GM21526 (cell line): ENCODE results near the gene MGST2.
"Not testable (repeated sequence)": the region's sequence is repeated elsewhere in the genome, so short reads cannot be mapped to it uniquely, and the experiment has no call there.

Experiments
- ATAC-seq: cut with Tn5 transposase; IDR thresholded peaks from one replicate; pipeline ENCODE4 v1.9.1; 2021; ENCODE audit warnings: moderate library complexity; ENCODE audit not compliant: unreplicated experiment, low FRiP score

Gene MGST2

DNA sequence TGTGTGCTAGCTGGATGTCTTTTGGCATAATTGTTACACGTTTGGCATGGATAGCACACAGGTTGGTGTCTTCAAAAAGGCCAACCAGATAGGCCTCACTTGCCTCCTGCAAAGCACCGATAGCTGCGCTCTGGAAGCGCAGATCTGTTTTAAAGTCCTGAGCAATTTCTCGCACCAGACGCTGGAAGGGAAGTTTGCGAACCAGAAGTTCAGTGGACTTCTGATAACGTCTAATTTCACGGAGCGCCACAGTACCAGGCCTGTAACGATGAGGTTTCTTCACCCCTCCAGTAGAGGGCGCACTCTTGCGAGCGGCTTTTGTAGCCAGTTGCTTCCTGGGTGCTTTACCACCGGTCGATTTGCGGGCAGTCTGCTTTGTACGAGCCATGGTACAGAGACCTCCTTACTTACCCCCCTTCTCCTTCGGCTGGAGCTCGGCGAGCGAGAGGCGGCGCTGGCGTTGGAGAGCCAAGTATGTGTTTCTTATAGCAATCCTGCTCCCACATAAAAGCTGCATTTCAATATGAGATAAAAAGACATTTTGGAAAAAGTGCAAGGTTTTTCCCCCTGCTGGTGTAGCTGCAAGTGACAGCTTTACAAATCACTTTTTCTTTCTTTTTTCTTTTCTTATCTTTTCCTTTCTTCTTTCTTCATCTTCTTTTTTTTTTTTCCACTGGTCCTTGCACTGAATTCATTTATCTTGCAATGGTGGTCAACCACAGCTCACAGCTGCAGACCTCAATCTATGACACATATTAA, 32.7 kb downstream of the MGST2 start:
- not testable (repeated sequence) for ATAC-seq

DNA sequence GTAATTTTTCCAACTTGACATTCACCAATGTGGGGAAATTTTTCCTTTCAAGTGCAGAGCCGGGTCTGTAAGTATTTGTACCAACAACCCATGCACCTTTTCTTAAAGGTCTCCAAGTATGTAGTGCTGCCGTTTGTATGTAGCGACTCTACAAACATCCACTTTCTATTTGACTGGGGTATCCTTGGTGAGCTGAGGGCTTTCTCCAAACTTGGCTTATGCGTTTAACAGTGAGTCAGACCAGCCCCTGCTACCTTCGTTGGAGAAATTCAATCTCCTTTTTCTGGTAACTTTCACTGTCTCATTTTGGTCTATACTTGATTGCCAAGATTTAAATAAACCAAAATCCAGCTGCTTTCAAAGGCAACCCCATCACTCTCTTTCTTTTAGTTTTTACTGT, 34.9 kb downstream of the MGST2 start:
- ATAC-seq: no peak

DNA sequence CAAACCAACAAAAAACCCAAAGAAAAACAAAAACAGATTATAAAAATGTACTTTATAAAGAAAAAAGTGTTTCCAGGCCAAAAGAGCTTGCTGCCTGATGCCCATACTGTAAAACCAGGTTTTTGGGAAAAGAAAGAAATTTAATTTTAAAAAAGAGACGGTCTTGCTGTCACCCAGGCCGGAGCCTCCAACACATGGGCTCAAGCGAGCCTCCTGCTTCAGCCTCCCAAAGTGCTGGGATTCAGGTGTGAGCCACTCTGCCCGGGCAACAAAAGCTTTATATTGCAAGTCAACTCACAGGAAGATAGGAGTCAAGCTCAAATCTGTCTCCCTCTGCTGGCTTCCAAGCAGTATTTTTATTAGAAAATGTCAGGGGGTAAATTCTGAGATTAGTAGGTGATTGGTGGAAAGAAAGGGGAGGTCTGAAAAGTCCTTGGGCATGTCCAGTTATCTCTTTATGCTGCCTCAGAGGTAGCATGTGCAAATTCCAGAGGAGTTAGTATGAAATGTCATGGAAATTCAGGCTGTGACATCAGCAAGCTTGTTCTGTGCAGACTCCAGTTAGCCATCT, 39.4 kb downstream of the MGST2 start:
- no peak for ATAC-seq

DNA sequence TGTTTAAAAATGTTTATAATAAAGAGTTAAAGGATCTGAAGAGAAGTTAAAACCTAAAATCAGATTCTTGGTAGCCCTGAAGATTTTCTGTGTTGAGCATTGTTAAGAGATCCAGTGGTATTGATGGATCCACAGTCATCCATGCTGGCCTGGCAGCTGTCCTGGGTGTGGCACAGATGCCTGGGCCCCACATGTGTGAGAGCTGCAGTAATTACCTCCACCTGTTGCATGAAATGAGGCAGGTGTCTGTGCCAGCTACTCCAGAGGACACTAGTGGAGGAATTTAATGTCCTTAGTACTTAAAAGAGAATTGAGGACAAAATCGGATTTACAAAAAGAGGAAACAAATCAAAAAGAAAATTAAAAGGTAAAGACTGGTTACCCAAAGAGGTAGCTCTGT, 44.0 kb downstream of the MGST2 start:
- ATAC-seq: no peak

DNA sequence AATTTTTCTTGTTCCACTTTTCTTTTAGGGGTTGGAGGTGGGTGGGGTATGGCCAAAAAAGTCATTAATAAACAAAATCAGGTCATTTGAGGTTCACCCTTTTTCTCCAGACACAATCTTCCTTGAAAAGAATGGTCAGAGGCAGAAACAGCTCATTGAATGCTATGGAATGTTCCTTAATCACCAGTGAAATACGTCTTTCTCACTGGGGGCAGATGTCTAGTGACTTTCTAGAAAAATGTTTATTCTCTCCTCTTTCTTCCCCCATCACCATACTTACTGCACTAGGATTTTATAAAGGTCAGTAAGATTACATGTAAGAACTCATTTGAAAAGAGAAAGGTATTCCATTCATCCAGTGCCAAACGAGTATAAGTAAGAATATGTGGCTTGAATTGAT, 44.5 kb downstream of the MGST2 start:
- no peak for ATAC-seq

DNA sequence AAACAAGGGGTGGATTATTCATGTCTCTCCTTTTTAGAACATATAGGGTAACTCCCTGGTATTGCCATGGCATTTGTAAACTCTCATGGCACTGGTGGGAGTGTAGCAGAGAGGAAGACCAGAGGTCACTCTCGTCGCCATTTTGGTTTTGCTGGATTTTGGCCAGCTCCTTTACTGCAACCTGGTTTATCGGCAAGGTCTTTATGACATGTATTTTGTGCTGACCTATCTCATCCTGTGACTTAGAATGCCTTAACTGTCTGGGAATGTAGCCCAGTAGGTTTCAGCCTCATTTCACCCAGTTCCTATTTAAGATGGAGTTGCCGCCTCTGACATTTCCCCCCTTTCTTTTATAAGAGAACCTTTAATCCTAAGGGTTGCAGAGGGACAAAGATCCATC, 45.8 kb downstream of the MGST2 start:
- no peak for ATAC-seq

DNA sequence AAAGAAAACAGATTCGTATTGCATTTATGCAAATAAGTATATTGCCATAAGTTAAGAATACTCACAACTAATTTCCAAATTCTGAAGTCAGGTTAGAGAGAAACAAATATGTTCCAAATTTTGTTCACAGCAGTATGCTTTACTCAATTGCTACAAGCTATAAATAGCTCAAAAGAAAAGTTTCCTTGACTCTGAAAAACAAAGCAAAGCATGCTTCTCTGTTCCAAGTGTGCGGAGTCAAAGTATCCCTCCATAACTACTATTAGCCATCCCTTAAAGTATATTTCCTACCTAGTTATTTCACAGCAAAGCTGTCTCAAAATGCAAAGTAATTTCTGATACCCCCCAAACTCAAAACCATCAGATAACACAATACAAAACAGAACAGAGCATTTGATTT, 47.3 kb downstream of the MGST2 start:
- ATAC-seq: no peak

DNA sequence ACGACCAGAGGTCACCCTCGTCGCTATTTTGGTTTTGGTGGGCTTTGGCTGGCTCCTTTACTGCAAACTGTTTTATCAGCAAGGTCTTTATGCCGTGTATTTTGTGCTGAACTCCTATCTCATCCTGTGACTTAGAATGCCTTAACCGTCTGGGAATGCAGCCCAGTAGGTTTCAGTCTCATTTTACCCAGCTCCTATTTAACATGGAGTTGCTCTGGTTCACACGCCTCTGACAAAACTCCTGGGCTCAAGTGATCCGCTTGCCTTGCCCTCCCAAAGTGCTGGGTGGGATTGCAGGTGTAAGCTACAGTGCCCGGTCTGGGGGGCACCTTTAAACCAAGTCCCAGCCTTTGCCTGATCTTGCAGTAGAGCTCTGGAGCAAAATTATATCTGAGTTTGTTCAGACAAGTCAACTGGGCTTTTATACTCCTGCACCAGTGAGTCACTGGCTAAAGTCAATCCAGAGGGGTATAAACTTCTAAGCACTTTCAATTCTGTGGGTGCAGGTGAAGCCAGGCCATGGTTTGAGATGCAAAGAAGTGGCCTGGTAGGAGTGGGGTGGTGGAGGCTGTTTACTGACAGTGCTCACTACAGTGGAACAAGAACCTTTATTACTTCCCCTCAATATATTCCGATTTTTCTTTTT, 50.2 kb downstream of the MGST2 start:
- ATAC-seq: no peak

DNA sequence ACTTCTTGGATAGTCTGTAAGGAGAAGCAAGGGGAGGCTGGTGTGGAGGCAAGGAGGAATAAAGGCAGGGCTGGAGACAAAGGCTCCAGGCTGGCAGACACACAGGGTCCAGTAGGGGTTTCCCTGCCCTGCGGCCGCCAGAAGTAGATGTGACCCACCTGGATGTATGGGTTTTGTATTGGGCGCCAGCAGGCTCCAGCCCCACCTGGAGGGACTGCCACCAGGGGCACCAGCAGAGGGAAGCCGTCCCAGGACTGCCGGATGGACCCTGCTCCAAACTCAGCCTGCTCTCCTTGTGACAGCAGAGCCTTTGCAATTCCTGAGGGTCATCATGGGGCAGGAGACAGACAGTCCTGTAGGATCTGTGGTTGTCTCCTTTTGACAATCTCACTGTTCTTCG, 52.7 kb downstream of the MGST2 start:
- ATAC-seq: no peak

DNA sequence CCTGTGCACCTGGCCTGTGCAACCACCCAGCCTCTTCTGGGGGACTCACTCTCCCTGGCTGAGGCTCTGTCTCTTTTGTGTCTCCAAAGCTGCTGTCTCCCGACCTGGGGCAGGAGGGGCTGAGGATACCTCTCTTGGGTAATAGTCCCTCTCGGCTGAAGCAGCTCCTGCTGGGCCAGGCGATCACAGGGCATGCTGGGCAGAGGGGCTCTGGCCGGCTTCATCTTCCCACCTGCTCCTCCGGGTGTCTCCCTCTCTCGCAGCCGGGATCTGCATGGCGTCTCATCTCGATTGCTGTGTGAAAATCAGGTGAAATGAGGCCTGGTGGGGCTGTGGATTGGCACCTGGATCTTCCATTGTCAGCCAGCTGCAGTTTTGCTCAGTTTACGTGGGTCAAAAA, 53.2 kb downstream of the MGST2 start:
- no peak for ATAC-seq

DNA sequence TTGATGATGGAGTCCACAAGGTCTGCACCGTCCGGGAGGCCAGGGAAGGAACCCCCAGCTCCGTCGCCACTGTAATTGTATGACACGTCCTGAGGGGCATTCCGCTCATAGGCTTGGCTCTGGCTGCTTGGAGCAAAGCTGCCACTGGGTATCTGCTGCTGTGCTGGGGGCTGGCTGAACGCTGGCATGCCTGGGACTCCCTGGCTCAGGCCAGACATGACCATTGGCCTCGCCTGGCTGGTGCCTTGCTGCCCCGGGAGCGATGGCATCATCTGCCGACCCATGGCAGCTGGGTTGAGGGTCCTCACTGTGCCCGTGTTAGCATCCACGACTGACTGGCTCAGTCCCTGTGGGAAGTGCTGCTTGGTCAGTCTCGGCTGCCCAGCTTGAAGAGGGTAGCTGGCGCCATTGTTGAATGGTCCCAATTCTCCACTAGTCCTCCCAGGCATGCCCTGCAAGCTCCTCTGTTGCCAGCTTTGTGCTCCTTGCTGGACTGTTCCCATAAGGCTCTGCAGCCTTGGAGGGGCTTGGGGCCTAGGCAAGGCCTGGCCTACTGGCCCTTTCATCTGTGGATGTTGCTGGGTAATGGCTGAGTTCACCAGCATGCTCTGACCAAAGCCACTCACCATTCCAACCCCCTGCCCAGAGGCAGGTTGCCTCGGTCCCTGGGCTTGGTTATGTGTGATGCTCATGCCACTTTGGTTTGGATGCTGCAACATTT, 53.9 kb downstream of the MGST2 start:
- ATAC-seq: no peak

DNA sequence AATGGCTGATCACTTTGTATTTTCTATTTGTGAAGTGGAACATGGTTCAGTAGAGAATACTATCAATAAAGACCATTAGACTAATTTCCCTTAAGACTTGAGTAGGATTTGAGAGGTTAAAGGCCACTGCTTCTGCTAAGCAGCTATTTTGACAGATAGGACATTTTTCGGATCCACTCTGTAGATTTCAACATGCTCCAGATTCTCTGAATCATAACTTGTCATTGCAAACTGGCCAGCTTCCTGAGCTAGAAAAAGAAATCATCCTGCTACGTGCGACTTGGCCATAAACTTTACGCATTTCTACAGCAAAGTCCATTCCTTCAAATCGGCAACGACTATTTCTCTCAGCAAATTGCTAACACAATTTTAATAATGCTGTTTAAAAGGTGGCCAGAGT, 55.2 kb downstream of the MGST2 start:
- no peak for ATAC-seq

DNA sequence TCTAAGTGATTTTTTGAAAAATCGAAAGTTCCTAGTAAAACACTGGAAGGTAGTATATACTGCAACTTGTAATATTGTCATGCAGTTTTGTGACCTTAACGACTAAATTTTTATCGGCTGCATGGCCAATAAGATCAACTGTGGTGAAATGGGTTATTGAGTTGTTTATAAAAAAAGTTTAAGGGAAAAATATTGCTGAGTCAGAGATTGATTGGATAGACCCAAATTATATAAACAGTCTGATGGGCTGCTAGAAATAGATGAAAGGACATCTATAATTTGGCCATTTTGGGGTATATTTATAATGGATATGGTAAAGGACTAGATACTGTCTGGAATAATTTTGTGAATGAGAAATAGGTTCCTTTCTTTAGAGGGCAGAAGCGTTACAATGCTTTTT, 56.2 kb downstream of the MGST2 start:
- no peak for ATAC-seq

DNA sequence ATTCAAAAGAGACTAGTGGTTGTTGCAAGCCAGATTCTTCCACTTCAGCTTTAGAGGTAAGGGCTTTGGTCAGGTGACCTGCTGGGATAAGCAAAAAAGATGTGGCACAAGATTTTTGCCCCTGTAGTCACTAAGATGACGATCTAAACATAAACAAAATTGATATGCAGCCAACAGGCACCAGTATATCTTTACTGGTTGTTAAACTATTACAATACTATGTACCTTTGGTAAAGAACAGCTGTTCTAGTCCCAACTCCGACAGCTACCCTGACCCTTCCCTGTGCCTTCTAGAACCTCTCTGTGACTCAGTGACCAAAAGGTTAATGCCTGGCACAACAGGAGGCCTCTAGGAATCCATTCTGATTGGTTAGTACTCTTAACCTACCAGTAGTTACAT, 59.6 kb downstream of the MGST2 start:
- no peak for ATAC-seq

DNA sequence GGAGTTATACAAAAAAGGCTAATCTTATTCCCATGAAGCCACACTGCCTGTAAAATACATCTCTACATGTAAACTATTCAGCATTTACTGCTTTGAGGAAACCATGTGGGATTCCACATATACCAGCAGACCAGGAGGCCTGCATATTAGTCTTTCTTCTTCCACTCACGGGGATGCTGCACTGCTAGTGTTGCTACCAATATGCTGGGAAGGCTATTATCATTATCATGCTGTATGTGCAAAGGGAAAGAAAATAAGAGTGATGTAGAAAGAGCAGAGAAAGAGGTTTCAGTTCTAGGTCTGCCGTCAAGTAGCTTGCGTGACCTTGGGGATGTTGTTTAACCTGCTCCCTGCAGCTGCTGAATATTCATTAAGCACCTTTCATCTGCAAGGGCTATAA, 61.0 kb downstream of the MGST2 start:
- no peak for ATAC-seq

DNA sequence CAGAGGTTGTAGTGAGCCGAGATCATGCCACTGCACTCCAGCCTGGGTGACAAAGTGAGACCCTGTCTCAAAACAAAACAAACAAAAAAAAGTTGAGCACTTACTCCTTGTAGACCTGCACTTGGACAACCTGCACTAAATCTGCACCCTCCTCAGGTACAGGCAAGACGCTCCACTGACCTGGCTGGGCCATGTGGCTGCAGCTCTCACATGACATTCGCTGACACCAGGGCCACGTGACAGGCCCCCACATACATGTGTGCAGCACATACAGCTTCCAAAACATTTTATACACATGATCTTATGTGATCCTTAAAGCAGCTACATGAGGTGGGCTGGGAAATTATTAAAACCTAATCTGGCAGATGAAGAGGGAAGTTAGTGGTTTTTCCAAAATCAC, 62.5 kb downstream of the MGST2 start:
- ATAC-seq: no peak

DNA sequence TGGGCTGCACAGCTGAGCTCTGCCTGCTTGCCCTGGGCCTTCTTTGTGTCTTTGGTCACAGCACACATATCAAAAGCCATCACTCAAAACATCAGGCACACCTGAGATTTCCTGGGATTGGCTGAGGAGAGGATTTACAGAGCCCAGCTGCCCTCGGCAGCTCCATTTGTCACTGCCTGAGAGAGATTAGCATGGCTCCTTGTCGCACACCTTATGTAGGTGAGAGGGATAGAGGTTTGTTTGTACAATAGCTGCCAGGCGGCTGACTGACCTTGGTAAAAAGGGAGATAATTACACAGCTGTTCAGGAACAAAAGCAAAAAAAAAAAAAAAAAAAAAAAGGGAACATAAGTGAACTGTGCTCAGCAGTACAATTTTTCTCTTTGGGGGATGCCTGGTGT, 63.2 kb downstream of the MGST2 start:
- no peak for ATAC-seq

DNA sequence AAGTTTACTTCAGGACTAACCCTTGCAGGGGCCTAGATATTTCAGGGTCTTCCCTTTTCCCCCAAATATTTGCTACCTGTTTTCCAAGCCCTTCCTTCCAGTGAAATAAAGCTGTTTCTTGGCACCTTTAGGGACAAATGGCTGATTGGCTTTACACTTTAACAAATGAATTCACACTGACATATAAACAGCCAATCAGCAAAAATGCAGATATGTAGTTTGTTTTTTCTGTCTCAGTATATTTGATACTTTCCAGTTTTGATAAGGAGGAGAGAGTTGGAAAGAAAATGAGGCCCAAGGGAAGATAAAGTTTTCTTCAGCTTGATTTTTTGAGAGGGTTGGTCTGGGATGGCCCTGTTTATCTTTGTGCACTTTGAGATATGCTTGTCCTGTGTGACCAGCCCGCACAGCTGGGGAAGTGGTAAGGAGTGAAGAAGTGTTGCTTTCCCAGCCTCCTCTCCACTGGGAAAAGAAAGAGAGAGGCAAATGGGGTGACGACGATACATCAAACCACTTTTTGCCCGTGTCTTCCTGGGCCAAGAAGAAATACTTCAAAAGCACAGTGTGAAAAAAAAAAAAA, 67.5 kb downstream of the MGST2 start:
- no peak for ATAC-seq

DNA sequence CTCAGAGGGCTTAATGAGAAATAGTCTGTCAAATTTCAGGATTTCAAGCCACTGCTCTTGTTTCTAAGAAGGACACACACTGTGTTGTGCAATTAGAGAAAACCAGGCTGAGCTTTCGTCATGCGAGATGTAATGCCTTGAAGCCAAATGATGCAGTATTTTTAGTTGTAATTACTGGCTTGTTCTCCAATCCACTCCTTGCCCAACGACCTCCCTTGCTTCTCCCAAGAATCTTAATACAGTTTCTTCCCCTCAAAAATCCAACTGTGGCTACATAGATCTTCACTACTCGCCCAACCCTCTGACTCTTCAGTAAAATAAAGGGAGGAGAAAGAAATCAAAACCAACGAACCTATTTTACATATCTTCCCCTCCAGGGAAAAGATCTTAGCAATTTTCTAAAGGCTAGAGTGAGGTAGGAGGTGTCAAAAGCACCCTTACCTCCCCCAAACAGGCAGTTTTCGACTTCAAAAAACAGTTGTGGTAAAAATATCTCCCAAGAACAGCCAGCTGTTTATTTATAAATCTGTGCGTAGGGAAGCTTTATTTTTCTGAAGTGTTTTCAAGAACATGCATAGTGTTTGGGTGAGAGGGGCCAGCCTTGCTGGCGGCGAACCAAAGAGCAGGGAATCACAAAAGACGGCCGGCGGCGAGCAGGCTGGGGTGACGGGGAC, 68.7 kb downstream of the MGST2 start:
- no peak for ATAC-seq

DNA sequence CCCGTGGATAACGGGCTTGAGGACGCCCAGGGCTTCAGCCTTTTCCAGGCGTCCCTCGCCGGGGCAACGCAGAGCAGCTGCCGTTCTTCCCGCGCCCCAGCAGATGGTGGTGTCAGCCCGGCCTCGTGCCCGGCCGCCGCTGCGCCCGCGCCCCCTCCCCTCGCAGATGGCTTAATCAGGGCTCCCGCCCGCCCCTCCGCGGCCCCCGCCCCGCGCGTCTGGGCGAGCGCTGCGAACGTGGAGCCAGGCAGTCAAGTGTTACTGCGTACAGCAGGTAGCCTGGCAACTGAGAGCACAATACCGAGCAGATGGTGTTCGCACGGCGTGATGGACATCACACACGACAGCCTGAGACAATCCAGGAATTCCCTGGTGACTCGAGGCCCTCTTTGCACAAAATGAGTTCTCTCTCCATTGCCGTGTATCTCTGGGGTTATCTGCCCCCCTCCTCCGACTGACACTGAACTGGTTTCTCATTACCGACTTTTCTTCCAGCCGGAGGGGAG, 69.3 kb downstream of the MGST2 start:
- no peak for ATAC-seq
